Measurements from ENCODE around the gene GPRIN1.
A peak's percentile ranks its signal among the peaks of the same experiment; 100 is the strongest.

Gene GPRIN1

DNA sequence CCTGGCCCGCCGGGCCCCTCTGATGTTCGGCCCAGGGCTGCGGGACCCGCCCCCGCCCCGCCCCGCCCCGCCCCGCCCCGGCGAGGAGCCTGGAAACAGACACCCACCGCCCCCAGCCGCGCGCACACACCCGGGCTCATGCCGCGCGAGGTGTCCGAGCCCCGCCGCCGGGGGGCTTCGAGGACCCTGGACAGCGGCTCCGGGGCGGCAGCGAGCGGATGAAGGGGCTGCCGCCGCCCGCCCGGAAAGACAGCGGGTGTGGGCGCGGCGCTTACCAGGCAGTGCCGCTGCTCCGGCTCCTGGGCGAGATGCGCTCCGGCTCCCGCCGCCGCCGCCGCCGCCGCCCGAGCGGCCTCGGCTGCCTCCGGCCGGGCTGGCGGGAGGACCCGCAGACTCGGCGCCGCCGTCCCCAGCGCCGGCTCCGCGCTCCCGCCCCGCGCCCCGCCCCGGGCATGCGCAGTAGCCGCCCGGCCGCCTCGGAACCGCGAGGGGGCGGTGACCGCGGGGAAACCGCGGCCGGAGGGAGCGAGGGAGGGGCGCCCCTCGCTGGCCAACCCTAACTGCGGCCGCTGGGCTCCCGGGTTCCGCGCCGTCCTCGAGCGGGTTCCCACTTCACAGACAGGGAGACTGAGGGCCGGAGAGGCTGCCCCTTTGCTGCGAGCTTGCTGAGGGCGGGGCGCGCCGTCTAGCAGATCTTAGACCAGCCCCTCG is at the start of gene GPRIN1:
TSS of gene GPRIN1 (minus strand) at position 433 of the 711 bp plus-strand sequence. CDS start 10,322 bp downstream, outside the sequence.
- DNase-seq (ENCODE audit: low read depth in 2 of 3, low spot score in 1 of 3) = peak in 1 of 3 donors; percentile 69

DNA sequence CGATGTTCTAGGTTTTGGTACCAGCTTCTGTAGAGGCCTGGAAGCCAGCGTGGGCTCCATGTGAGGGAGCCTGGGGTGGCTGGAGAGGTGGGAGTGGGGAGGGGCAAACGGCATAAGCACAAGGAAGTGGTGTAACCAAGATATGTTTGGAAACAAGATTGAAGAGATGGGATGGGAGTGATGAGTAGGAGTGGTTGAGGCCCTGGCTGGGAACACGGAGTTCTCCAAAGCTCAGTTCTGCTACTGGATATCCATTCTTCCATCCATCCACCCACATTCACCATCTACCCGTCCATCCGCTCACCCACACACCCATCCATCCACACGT is 49.5 kb upstream of the GPRIN1 start:
- DNase-seq (ENCODE audit: low read depth in 2 of 3, low spot score in 1 of 3) = no peak

DNA sequence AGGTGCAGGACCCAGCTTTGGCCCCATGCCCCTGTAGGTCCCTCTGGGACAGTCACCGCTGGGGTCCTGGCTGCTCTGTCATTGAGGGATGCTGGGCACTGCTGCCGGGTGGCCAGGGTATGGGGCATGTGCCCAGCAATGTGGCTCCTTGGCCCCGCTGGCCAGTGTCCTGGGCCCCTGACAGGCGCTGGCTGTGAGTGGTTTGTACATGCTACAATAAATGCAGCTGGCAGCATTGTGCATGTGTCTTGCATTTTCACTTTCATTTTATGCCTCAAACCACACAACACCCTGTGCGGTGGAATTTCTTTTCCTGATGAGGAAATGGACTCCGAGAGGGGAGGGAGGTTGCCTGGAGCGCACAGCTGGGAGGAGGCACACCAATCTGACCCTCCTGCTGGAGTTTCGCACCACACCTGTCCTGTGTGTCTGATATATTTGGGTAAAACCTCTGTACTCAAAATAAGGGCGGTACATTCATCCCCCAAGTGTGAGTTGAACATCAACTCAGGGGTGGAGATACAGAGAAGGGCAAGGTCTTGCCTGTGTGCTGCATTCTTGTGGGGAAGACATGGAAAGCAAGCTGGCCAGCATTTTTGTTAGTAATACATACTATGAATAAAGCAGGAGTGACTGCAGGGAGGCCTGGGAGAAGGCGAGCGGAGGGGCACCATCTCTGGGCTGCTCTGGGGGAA is 49.0 kb upstream of the GPRIN1 start:
- DNase-seq (ENCODE audit: low read depth in 2 of 3, low spot score in 1 of 3) = no peak

DNA sequence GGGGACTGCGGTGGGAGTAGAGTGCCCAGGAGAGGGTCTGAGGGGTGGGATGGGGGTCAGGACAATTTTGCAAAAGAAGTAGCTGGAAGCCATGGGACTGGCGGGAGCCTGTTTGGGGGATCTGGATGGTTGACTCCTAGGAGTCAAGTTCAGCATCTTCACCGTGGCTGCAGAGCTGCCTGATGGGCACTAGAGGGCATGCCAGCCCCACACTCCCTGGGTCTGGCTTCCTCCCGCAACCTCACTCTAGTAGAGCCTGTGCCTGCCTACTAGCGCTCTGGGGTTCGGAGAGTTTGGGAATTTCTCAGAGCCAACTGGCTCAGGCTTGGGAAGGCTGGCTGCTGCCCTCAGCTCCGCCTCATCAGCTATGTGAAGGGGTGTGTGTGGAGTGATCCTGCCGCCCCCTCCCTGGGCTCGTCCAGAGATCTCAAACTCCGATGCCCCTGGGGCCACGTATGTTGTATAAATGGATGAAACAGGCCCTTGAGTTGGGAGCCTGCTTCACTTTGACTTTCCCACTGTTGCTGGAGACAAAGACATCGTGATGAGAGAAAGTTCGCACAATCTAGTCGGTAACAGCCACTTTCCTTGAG is 48.1 kb upstream of the GPRIN1 start:
- peak; percentile 32 to 56 (median 52) for DNase-seq (ENCODE audit: low read depth in 2 of 3, low spot score in 1 of 3)

DNA sequence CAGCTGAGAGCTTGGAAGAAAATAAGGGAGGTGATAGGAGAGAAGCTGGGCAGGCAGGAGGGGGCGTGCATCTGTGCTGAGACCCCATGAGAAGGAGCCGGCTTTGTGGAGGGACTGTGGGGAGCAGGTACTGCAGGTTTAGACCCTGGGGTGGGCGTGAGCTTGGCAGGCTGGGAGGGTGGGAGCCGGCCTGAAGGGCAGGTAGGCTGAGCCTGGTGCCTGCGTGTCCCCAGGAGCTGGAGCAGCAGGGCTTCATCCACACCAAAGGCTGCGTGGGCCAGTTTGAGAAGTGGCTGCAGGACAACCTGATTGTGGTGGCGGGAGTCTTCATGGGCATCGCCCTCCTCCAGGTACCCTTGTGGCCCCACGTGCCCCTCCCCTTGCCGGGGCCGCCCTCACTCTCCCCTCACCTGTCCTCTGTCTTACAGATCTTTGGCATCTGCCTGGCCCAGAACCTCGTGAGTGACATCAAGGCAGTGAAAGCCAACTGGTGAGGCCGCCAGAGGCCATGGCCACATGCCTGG is 46.6 kb upstream of the GPRIN1 start:
- DNase-seq (ENCODE audit: low read depth in 2 of 3, low spot score in 1 of 3) = no peak

DNA sequence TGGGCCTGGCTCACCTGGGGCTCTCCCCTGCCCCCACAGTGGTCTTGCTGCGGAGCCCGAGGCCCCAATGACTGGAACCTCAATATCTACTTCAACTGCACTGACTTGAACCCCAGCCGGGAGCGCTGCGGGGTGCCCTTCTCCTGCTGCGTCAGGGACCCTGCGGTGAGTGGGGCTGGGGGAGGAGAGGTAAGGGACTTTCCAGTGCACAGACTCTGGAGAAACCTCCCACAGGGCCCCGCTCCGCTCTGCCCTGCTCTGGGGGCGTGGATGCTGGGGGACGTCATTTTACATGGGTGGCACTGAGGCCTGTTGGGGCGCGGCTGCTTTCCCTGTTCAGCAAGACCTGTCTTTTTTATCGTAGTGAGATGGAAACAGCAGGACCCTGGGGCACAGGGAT is 44.9 kb upstream of the GPRIN1 start:
- no peak for DNase-seq (ENCODE audit: low read depth in 2 of 3, low spot score in 1 of 3)

DNA sequence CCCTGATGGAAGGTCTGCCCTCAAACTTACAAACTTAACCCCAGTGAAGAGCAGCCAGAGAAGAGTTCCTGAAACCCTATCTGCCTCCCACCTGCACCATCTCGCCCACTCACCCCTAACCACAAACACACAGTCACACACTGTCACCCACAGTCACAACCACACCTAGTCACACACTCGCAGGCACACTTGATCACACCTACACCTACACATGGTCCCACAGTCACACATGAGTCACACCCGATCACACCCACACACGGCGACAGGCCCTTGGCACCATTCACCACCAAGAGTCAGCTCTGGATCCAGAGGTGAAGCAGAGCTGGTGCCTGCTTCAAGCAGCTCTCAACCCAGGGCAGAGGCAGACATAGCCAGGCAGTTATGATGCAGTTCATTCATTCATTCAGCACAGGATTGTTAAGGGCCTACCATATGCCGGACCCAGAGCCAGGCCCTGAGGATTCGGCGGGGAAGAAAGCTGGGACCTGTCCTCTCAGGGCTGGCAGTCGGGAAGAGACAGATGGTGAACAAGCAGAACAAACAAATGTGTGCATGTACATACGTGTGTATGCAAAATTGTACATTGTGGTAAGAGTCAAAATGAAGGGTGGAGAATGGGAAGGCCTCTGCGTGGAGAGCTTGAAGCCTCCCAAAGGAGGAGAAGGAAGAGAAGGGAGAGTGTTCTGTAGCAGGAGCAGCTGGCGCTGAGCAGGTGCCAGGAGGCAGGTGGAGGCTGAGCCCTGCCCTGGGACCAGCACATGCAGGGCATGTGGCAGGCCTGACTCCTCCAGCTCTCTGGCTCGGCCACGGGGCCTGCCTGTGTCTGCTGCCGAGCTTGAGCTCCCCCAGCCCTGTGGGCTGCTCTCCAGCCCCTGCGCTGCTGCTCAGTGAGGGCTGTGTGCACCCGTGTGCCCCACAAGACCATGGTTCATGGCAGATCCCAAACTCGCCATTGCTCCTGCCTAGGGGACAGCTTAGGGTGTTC is 43.7 kb upstream of the GPRIN1 start:
- peak; percentile 70 to 84 (median 71) for DNase-seq (ENCODE audit: low read depth in 2 of 3, low spot score in 1 of 3)

DNA sequence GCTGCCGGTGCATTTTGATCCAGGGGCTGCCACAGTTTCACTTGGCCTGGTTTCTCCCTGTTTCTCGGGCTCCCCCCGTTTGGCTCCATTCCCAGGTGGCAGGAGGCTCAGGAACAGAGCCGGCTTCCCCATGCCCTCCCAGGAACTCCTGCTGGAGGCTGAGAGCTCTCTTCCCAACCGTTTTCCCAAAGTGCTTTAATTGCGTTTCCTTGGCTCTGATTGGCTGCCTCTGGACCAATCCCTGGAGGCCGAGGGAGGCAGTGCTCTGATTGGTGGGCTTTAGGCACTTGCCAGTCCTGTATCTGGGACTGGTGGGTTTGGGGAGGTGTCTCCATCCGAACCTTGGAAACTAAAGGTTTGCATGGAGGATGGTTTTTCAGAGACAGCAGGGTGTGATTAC is 42.2 kb upstream of the GPRIN1 start:
- DNase-seq (ENCODE audit: low read depth in 2 of 3, low spot score in 1 of 3) = no peak

DNA sequence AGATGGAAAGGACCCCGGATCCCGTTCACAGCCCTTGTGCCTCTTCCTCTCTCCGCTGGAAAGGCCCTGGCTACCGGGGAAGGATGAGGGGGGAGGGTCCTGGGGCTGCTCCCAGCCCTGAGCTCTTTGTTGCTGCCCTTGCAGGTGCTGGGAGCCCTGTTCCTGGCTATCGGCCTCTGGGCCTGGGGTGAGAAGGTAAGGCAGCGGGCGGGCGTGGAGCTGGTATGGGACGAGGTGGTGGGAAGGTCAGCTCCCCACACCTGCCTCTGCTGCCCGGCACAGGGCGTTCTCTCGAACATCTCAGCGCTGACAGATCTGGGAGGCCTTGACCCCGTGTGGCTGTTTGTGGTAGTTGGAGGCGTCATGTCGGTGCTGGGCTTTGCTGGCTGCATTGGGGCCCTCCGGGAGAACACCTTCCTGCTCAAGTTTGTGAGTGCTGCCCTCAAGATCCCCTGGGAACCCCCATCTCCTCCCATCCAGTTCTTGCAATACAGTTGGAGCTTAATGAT is 41.6 kb upstream of the GPRIN1 start:
- no peak for DNase-seq (ENCODE audit: low read depth in 2 of 3, low spot score in 1 of 3)

DNA sequence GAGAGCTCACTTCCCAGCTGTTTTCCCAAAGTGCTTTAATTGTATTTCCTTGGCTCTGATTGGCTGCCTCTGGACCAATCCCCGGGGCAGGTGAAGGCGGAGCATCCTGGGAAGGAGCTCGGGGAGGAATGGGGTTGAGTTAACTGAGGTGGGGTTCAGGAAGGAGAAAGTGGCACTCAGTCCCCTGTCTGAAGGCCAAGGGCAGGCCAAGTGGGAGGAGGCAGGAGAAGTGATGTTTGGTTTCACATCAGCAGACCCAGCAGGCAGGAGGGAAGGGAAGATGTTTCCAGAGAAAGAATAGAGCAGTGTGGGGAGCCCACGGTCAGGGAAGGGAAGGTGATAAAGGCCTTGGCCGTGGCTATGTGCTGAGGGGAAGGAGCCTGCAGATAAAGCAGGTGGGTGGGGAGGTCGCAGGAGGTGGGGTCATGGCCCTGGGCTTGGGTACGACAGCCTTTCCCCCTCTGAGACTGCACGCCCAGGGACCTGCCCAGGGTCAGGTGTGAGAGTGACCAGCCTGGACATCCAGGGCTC is 40.5 kb upstream of the GPRIN1 start:
- DNase-seq (ENCODE audit: low read depth in 2 of 3, low spot score in 1 of 3) = no peak

DNA sequence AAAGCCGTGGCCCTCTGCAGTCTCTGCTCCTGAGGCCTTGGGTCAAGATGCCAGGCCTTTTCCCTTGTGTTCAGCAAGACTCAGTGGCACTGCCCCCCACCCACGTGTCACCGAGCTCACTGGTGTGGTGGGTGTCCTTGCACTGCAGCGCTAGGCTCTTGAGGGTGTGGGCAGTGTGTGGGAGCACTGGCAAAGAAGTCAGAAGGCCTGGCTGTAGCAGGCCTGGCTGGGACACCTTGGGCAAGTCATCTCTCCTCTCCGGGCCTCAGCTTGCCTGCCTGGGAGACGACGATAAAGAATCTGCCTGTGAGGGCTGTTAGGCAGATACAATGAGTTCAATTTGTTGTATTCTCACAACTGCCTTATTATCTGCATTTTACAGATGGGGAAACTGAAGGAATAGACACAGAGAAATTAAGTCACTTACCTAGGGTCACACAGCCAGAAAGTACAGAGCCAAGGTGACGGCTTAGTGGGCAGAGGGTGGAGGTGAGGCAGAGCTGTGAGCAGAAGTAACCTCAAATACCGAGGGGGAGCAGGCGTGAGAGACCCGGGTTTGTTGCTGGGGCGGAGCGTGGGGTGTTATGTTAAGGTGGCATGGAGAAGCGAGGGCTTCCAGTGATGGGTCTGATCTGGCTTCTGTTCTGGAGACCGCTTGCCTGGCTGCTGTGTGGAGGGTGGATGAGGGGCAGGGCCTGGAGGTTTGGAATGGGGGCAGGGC is 38.7 kb upstream of the GPRIN1 start:
- DNase-seq (ENCODE audit: low read depth in 2 of 3, low spot score in 1 of 3) = no peak

DNA sequence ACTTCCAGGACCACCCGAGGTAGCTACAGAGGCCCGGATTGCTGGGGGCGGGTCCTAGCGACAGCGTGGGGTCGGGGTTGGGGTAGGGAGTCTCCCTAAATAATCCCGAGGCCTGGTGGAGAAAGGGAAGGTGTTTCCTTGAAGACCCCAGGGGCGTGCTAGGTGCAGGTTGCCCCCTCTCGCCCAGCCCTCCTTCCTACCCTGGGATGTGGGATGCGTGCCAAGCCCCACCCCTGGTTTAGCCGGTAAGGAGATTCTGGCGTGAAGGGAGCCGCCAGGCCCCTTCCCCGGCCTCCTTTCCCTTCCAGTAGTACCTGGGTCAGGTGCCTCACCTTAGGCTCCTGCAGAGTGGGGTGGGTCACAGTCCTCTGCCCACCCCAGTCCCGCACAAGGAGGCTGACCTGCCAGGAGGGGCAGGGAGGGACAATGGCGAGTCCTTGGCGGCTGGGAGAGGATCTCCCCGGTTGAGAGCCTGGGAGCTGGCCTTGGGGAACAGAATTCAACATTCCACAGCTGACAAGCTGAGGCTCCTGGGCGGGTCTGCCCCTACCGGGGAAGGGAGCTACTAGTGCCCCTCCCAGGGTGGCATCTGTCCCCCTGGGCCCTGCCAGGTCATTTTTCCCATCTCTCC is 38.0 kb upstream of the GPRIN1 start:
- no peak for DNase-seq (ENCODE audit: low read depth in 2 of 3, low spot score in 1 of 3)

DNA sequence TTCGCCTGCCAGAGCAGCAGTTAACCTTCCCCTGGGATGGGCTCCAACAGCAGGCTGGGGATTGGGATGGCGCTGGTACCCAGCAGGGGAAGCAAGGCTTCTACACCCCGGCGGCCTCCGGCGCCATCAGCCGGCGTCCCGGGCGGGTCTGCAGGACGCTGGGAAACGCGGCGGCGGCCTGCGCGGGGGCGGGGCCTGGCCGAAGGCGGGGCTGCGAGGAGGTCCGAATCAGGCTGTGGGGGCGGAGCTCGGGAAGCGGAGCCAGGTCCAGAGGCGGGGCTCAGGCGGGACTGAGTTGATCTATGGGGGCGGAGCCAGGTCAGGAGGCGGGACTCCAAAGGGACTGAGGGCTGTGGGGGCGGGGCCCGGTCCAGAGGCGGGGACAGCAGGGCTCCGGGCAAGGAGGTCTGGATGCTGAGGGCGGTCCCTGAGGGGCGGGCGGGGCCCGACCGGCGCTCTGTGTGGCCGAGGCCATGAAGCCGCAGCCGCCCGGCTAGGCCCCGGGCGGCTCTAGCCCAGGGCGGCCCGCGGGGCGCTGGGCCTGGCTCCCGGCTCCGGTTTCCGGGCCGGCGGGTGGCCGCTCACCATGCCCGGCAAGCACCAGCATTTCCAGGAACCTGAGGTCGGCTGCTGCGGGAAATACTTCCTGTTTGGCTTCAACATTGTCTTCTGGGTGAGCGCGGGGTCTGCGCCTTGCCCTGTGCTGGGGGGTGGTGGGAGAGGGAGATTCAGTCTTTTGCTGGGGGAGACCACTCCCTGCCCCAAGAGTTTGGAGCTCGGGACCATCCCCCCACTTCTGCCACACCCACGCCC is 37.3 kb upstream of the GPRIN1 start, which contains the start of gene TSPAN17:
TSS of gene TSPAN17 (plus strand) at position 455 of the 813 bp plus-strand sequence. CDS start at position 587, 132 bp downstream.
- DNase-seq (ENCODE audit: low read depth in 2 of 3, low spot score in 1 of 3) = peak; percentile 99 to 100 (median 100)

DNA sequence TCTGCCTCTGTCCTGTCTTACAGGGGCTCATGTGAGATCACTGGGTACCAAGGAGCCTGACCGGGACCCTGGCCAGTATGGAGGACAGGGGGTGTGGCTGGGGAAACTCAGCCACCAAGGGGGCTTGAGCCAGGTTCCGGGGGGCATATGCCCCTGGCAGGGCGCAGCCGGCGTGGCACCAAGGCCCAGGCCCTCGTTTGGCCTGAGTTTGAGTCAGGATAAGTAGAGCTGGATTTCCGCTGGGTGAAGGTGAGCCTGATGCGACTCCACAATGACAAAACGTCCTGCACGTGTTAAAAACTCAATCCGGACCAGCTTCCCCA is 36.7 kb upstream of the GPRIN1 start:
- no peak for DNase-seq (ENCODE audit: low read depth in 2 of 3, low spot score in 1 of 3)

DNA sequence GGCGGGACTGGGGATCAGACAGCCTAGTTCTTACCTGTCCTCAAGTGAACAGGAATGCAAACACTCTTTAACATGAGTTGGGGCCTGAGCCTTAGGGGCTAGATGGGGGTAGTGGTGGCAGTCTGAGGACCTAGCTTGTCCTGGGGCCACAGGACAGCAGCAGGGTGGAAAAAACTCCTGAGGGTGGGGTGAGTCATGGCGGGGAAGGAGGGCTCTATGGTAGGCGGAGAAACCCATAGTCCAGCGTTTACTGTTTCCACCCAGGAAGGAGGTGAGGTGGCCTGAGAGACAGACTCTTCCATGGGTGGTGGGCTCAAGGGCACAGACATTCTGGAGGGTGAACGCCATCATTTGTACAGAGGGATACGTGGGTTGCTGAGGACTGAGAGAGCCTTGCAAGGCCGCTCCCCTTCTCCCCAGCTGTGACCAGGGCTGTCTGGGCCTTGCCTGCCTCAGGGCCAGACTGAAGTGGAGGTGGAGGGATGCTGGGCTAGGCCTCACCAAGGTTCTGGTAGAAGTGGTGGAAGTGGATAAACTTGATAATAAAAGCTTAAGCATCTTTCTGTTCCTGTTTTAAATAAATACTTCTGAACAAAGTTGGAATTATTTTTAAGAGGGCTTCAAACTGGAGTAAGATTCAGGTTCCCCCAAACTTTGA is 36.2 kb upstream of the GPRIN1 start:
- DNase-seq (ENCODE audit: low read depth in 2 of 3, low spot score in 1 of 3) = no peak

DNA sequence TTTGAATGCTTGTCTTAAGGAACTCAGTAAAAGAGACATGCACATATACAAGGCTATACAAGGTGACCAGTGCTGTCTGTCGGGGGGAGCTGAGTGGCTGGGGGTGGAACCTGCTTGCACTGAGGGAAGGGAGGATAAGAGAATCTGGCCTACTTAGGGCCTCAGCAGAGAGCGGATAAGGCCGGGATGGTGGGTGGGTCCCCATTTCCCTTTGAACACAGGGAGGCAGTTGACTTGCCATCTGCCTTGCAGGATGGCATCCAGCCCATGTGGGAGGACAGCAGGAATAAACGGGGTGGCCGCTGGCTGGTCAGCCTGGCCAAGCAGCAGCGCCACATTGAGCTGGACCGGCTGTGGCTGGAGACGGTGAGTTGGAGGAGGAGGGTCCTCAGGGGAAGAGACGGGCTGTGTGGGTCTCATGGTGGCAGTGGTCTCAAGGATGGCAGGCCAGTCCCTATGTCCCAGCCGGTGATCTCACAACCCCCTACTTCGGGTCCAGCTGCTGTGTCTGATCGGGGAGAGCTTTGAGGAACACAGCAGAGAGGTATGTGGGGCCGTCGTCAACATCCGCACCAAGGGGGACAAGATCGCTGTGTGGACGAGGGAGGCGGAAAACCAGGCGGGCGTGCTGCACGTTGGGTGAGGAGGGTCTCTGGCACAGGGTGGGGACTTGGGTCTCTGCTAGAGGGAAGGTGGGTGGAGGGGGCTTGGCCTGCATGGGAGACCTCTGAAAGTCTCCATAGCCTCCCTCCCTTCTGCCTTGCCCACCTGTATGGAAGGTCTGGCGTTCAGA is 35.1 kb upstream of the GPRIN1 start:
- no peak for DNase-seq (ENCODE audit: low read depth in 2 of 3, low spot score in 1 of 3)

DNA sequence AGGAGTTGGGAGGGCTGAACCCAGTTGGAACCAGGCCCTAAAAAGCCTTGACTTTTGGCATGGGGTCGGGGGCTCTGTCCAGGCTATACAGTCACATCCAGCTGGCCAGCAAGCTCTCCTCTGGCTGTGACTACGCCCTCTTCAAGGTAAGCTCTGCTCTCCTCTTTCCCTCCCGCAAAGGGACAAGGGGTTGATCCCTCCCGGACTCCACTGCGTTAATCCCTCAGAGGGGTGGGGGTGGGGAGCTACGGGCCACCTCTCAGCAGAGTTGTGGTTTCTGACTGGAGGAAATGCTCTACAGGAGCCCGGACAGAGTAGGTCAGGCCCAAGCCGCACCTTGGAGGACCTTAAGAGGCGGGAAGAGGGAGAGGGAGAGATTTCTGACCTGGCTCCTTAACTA is 34.3 kb upstream of the GPRIN1 start:
- no peak for DNase-seq (ENCODE audit: low read depth in 2 of 3, low spot score in 1 of 3)
